Astrocyte (in vitro differentiated cells and primary cell): Measurements from ENCODE around the gene ANKRD12.
"Not testable (repeated sequence)": the region's sequence is repeated elsewhere in the genome, so short reads cannot be mapped to it uniquely, and the experiment has no call there.

Experiments used
- CTCF ChIP-seq: IDR thresholded peaks from 2 replicates; pipeline ENCODE4 v1.5.1; 2011; ENCODE audit warnings: low read depth, mild to moderate bottlenecking, inconsistent platforms, low read length, moderate library complexity; ENCODE audit not compliant: insufficient read depth
- EZH2 ChIP-seq: IDR thresholded peaks from 2 replicates; pipeline ENCODE4 v1.6.1; 2012; ENCODE audit warnings: mild to moderate bottlenecking, low read length, inconsistent platforms; ENCODE audit not compliant: insufficient read depth

GRCh38 chr18:9162663-9163062, 26.1 kb downstream of the ANKRD12 start:
- not testable (repeated sequence) for TF ChIP-seq CTCF, EZH2
